Epithelial cell of proximal tubule (primary cell): ENCODE data around the gene FAH. TPM values are rescaled to one million over a fixed set of nuclear protein-coding genes. Genes with fewer than 3 reads are reported as not detected.
A peak's percentile ranks its signal among the peaks of the same experiment; 100 is the strongest.
"Not testable (repeated sequence)": the region's sequence is repeated elsewhere in the genome, so short reads cannot be mapped to it uniquely, and the experiment has no call there.

Experiments
- DNase-seq: peaks from one replicate; pipeline ENCODE4 v3.0.0-alpha.2; 2011; ENCODE audit warnings: low read depth
- H3K4me3 ChIP-seq: 2 replicates; pipeline ENCODE4 v1.5.1; 2011; ENCODE audit warnings: low read depth, mild to moderate bottlenecking, low read length
- total RNA-seq: library from RNA; depleted of rRNA; stranded (reverse); fragments of >200 nt; gene quantifications from 2 replicates; pipeline ENCODE4 v1.2.3, GENCODE V29; 2015
- TF ChIP-seq, protein P1 (sequence below): conservative IDR thresholded peaks from 2 replicates; pipeline ENCODE4 v1.5.1; 2012; ENCODE audit warnings: low read depth, mild to moderate bottlenecking, low read length

The FAH gene
- total RNA-seq, 1 donor from 2014 or later: 20.4 TPM

DNA sequence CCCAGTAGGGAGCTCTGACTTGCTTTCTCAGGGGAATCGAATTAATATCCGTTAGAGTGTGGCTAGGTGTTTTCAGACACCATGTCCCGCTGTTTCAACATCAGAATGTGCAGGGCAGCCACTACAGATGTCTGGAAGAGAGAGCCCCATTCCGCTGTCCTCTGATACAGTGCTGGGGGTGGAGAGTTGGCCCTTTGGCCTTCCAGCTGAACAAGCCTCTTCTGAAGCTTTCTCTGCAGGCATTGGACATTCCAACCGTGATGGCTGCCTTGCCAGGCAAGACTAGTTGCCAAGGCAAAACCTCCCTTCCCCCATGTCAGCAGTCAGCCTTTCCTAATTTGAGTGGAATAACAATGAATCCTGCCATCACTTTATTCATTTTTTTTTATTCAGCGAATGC, 1.5 kb downstream of the FAH start:
- peak overlapping the region; percentile 76 for H3K4me3 ChIP-seq
- TF ChIP-seq, protein P1, sequence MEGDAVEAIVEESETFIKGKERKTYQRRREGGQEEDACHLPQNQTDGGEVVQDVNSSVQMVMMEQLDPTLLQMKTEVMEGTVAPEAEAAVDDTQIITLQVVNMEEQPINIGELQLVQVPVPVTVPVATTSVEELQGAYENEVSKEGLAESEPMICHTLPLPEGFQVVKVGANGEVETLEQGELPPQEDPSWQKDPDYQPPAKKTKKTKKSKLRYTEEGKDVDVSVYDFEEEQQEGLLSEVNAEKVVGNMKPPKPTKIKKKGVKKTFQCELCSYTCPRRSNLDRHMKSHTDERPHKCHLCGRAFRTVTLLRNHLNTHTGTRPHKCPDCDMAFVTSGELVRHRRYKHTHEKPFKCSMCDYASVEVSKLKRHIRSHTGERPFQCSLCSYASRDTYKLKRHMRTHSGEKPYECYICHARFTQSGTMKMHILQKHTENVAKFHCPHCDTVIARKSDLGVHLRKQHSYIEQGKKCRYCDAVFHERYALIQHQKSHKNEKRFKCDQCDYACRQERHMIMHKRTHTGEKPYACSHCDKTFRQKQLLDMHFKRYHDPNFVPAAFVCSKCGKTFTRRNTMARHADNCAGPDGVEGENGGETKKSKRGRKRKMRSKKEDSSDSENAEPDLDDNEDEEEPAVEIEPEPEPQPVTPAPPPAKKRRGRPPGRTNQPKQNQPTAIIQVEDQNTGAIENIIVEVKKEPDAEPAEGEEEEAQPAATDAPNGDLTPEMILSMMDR: no peak
- DNase-seq: no peak

DNA sequence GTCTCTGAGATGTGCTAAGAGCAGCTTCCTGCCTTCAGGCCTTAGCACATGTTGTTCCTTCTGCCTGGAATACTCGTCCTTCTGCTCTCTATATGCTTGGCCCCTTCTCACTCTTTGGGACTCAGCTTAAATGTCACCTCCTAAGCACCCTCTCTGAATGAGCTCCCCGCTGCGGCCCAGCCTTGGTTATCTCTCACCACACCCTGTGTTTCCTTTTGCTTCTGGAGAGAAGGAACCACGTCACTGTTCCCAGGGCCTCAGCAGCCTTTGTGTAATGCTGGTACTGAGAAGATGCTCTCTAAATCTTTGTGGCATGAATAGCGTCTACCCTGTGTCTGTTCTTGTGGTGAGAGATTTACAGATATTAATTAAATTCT, 2.2 kb downstream of the FAH start:
- H3K4me3 ChIP-seq: peak overlapping the region; percentile 76
- TF ChIP-seq, protein P1: no peak
- DNase-seq: no peak

DNA sequence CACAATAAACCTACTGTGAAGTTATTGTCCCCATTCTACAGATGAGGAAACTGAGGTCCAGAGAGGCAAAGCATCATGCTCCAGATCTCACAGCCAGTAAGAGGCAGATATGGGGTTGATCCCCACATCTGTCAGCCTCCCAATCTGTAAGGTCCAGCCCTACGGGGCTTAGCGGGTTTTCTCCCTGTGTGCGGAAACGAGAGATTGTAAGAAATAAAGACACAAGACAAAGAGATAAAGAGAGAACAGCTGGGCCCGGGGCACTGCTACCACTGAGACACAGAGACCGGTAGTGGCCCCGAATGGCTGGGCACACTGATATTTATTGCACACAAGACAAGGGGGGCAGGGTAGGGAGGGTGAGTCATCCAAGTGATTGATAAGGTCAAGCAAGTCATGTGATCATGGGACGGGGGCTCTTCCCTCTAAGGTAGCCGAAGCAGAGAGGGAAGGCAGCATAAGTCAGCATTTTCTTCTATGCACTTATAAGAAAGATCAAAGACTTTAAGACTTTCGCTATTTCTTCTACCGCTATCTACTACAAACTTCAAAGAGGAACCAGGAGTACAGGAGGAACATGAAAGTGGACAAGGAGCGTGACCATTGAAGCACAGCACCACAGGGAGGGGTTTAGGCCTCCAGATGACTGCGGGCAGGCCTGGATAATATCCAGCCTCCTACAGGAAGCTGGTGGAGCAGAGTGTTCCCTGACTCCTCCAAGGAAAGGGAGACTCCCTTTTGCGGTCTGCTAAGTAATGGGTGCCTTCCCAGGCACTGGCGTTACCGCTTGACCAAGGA, 2.8 kb downstream of the FAH start:
- peak overlapping the region; percentile 12 for H3K4me3 ChIP-seq
- not testable (repeated sequence) for DNase-seq

DNA sequence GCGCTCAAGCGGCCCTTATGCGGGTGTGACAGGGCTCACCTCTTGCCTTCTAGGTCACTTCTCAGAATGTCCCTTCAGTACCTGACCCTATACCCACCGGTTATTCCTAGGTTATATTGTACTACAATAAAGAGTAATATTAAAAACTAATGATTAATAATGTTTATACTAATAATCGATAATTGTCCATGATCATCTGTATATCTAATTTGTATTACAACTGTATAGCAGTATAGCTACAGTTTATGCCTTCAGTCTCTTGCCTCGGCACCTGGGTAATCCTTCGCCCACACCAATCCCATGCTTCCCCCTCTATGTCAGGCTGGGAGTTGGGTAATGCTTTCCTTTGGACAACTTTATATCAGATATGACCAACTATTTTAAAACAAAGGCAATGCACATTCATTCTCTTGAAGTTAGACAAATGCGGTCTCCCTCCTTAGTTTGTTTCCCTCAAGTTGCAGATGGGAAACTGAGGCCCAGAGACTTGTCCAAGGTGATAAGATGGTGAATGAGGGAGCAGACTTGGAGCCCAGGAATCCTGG, 3.4 kb downstream of the FAH start:
- no peak overlapping the region for H3K4me3 ChIP-seq
- no peak for DNase-seq
- TF ChIP-seq, protein P1: no peak

DNA sequence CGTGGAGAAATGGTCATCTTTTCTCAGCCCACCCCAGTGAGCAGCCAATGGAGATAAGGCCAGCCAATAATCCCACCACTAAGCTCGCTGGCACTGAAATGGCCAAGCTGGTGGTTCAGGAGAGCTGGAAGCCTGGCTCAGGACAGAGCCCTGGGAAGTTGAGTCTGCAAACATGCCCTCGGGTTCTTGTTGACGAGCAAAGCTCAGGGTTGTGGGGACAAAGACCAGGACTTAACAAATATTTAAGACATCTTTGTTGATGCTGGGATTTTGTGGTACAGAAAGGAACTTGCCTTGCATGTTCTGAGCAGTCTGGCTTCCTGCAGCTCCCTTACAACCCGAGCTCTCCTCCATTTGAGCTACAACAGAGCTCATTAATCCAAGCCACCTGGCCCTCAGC, 4.4 kb downstream of the FAH start:
- no peak overlapping the region for H3K4me3 ChIP-seq
- DNase-seq: no peak
- TF ChIP-seq, protein P1: no peak

DNA sequence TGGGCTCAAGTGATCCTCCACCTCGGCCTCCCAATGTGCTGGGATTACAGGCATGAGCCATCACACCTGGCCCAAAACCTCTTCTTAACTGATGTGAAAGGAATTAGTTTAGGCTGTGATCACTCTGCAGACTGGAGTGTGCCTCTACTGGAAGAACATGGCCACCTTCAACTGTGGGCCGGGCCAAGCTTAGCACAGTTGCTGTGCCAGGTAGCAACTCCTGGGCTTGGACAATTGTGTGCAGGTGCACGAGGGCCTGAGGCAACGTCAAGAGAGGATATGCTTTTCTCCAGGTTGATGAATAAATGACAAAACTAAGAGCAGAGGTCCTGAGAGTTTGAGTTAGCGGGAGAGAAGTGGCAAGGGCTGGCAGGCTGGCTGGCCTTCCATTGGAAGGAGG, 6.5 kb downstream of the FAH start:
- TF ChIP-seq, protein P1: no peak
- DNase-seq: no peak
- no peak overlapping the region for H3K4me3 ChIP-seq

DNA sequence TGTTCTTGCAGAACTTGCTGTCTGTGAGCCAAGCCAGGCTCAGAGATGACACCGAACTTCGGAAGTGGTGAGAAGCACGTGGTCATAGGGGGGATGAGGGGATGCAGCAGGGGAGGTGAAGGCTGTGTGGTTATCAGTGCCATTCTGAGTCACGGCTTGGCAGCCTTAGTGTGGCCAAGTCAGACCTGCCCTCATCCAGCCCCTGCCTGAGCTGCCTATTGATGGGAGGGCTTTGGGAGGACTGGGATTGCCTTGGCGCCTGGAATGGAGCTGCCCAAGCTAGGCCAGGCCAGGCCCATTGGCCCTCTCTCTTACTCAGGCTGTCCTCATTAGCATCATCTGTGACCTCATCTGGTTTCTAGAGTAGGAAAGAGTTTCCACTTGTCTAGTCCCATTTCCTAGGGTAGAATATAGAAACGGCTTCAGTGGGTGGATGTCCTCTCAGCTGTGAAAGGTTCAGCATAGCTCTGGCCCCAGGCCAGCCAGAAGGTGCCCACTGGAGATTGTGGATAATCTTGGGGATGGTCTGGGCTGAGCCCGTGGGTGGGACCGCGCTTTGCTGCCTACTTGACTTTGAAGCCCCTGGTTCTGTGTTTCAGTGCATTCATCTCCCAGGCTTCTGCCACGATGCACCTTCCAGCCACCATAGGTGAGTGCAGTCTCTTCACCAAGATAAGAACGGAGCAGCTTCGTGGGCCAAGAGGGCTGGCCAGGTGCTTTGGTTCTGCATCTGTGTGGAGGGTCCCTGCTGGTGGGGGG, 7.2 kb downstream of the FAH start:
- H3K4me3 ChIP-seq: no peak overlapping the region
- DNase-seq: no peak
- TF ChIP-seq, protein P1: no peak
